ENCODE data around the gene GRID1. TPM values are rescaled to one million over a fixed set of nuclear protein-coding genes. Genes with fewer than 3 reads are reported as not detected.

Gene GRID1
- total RNA-seq, 1 experiment from 2014 or later, result 5.6 TPM

GRCh38 chr10:86234541-86235270 lies 131.9 kb downstream of the GRID1 start:
- ATAC-seq (no peak), DNase-seq (ENCODE audit: low read depth, low spot score) (no peak)
- Histone ChIP-seq H3K4me1 (ENCODE audit: control insufficient read depth in 1 of 2, insufficient read depth in 2 of 2, low read length in 2 of 2) (peaks cover 0 to under 1% of the 10 kb centered on the region in 2 experiments; a peak in 1 of 4 replicates), H3K27me3 (ENCODE audit: insufficient read depth, low read length) (no peaks in the 10 kb centered on the region), H3K4me2 (ENCODE audit: low read length) (no peak overlapping the region), H2AFZ (ENCODE audit: low read depth, low read length, poor library complexity, severe bottlenecking) (no peak overlapping the region), H3K9me3 (ENCODE audit: control insufficient read depth in 1 of 2, insufficient read depth in 1 of 2, low read depth in 1 of 2, low read length in 2 of 2) (no peaks in the 10 kb centered on the region), H3K27ac (ENCODE audit: low read depth, low read length) (no peak overlapping the region), H3K36me3 (ENCODE audit: control insufficient read depth in 1 of 2, insufficient read depth in 2 of 2, low read length in 2 of 2) (no peaks in the 10 kb centered on the region), H3K9ac (ENCODE audit: low read length) (no peak overlapping the region), H3K79me2 (ENCODE audit: insufficient read depth, low read length) (no peaks in the 10 kb centered on the region), H3K9me2 (ENCODE audit: insufficient read depth) (no peaks in the 10 kb centered on the region), H3K4me3 (replicated peaks in 1 of 2; ENCODE audit: low read depth in 1 of 2, low read length in 2 of 2) (no peak overlapping the region), H4K20me1 (ENCODE audit: insufficient read depth) (no peaks in the 10 kb centered on the region)
- ChIA-PET POLR2A (no interaction called here), CTCF (no interaction called here), RAD21 (ENCODE audit: low non-redundant PET in 1 of 2, low total read pairs in 2 of 2, uncharacterized antibody in 2 of 2, unreplicated experiment in 2 of 2) (no interaction called here)
- intact Hi-C loops (cut with micrococcal nuclease), result no loop called here
- TF ChIP-seq FOSL1 (IDR thresholded peaks at IDR 0.05; ENCODE audit: low read depth), result no peak
- no peak for TF ChIP-seq JUND (IDR thresholded peaks at IDR 0.05)
- TF ChIP-seq ZFX (IDR thresholded peaks at IDR 0.05), result no peak
- TF ChIP-seq, protein P1, sequence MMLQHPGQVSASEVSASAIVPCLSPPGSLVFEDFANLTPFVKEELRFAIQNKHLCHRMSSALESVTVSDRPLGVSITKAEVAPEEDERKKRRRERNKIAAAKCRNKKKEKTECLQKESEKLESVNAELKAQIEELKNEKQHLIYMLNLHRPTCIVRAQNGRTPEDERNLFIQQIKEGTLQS (IDR thresholded peaks at IDR 0.05), result no peak
- no peak for TF ChIP-seq ELF1 (IDR thresholded peaks at IDR 0.05; ENCODE audit: borderline replicate concordance, low read depth)
- TF ChIP-seq SIN3A (IDR thresholded peaks at IDR 0.05; ENCODE audit: low read depth), result no peak
- TF ChIP-seq RAD21 (IDR thresholded peaks at IDR 0.05; ENCODE audit: low read depth), result no peak
- TF ChIP-seq, protein P2, sequence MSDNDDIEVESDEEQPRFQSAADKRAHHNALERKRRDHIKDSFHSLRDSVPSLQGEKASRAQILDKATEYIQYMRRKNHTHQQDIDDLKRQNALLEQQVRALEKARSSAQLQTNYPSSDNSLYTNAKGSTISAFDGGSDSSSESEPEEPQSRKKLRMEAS (IDR thresholded peaks at IDR 0.05), result no peak
- TF ChIP-seq, protein P3, sequence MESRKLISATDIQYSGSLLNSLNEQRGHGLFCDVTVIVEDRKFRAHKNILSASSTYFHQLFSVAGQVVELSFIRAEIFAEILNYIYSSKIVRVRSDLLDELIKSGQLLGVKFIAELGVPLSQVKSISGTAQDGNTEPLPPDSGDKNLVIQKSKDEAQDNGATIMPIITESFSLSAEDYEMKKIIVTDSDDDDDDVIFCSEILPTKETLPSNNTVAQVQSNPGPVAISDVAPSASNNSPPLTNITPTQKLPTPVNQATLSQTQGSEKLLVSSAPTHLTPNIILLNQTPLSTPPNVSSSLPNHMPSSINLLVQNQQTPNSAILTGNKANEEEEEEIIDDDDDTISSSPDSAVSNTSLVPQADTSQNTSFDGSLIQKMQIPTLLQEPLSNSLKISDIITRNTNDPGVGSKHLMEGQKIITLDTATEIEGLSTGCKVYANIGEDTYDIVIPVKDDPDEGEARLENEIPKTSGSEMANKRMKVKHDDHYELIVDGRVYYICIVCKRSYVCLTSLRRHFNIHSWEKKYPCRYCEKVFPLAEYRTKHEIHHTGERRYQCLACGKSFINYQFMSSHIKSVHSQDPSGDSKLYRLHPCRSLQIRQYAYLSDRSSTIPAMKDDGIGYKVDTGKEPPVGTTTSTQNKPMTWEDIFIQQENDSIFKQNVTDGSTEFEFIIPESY (IDR thresholded peaks at IDR 0.05; ENCODE audit: extremely low read depth, insufficient replicate concordance, low read length), result no peak
- TF ChIP-seq EGR1 (IDR thresholded peaks at IDR 0.05; ENCODE audit: low read depth), result no peak
- TF ChIP-seq YY1 (IDR thresholded peaks at IDR 0.05; ENCODE audit: extremely low read depth, insufficient replicate concordance, low read depth, low read length), result no peak
- TF ChIP-seq EZH2phosphoT487 (IDR thresholded peaks at IDR 0.05; ENCODE audit: borderline replicate concordance), result no peak
- no peak for TF ChIP-seq CTCF (IDR thresholded peaks at IDR 0.05 in 2 of 3, conservative IDR thresholded peaks at IDR 0.05 in 1 of 3; ENCODE audit: borderline replicate concordance in 1 of 3, insufficient read depth in 1 of 3, low read depth in 2 of 3, low read length in 2 of 3)
- no peak for TF ChIP-seq ZNF274 (IDR thresholded peaks at IDR 0.05; ENCODE audit: low read depth, low read length)
- TF ChIP-seq TCF7L2 (IDR thresholded peaks at IDR 0.05; ENCODE audit: borderline replicate concordance, extremely low read depth, insufficient read depth, insufficient read length), result no peak
- no peak for TF ChIP-seq EZH2 (IDR thresholded peaks at IDR 0.05)
- no peak for TF ChIP-seq CEBPB (IDR thresholded peaks at IDR 0.05; ENCODE audit: low read depth)
- TF ChIP-seq SRF (IDR thresholded peaks at IDR 0.05; ENCODE audit: low read depth), result no peak
- no TSS peak for BruUV-seq (replicated peaks)

Data from HCT116 (cell line).